ENCODE results near the gene ZNG1C.
"Not testable (repeated sequence)": the region's sequence is repeated elsewhere in the genome, so short reads cannot be mapped to it uniquely, and the experiment has no call there.

The ZNG1C gene

DNA sequence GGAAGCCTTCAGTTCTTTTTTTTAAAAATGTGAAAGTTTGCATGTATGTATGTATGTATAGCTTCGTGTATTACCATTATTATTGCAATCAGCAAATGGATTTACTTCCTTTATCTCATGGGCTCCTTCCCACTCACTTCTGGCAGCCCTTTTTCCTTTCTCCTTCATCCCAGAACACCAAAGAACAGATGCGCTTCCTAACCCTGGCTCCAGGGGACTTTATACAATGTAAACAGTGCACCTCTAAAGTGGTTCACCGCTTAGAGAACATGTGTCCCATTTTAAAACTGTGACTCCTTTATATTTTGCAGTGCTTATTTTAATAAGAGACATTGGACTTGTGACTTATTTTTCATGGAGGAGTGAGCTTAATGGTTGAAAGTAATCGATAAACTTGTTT, 101.5 kb downstream of the ZNG1C start:
- not testable (repeated sequence) for DNase-seq

DNA sequence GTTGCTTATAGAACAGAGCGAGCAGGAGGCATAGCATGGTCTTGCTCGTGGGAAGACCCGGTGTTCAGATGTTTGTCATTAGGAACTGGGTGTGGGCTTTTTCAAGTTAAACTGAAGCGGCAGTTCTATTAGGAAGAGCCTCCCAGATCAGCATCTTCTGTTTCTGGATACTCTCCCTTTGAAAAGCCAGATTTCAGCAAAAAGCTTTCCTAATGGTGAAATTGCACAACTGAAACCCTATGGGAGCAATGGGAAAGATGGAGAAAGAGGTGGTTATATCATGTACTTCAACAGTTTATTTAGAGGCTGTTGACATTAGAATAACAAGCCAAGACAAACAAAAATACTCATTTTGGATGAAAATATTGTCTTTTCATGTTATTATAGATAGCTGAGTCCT, 102.2 kb downstream of the ZNG1C start:
- not testable (repeated sequence) for DNase-seq

Data from T-helper 1 cell (primary cell).